GM12878 (cell line): ENCODE measurements around the gene ZBTB42. TPM values are rescaled to one million over a fixed set of nuclear protein-coding genes. Genes with fewer than 3 reads are reported as not detected.

ENCODE experiments used
- ATAC-seq: fragments of 200-7000 bp; cut with Tn5 transposase; 3 replicates; pipeline ENCODE4 v1.9.1; 2020; ENCODE audit warnings: mild to moderate bottlenecking, moderate library complexity
- BruUV-seq: library from RNA; stranded (reverse); fragments of 400-500 nt; replicated peaks from 2 replicates; lab custom pipeline; 2021; lab: Mats Ljungman, UMichigan
- CTCF ChIA-PET: fragments of 300-600 bp; sonication (Branson Sonifier 250); formaldehyde crosslinking; extraction: SDS; loops from one replicate; lab custom pipeline; 2021; ENCODE audit warnings: inconsistent platforms; lab: Yijun Ruan, JAX
- POLR2A ChIA-PET: fragments of 350-600 bp; formaldehyde crosslinking; extraction: SDS; loops from one replicate; lab custom pipeline; 2021; ENCODE audit warnings: inconsistent platforms; lab: Charles Lee
- RAD21 ChIA-PET: fragments of 300-600 bp; sonication (Branson Sonifier 250); formaldehyde crosslinking; loops from one replicate; lab custom pipeline; 2023; ENCODE audit warnings: antibody characterized with exemption; ENCODE audit not compliant: unreplicated experiment; lab: Charles Lee
- SMC1A ChIA-PET: fragments of 300-600 bp; sonication (Branson Sonifier 250); formaldehyde crosslinking; loops from one replicate; lab custom pipeline; 2023; ENCODE audit not compliant: unreplicated experiment, uncharacterized antibody; lab: Charles Lee
- DNase-seq: peaks from one replicate; pipeline ENCODE4 v3.0.0-alpha.2; 2011; ENCODE audit warnings: low read depth, low spot score
- FAIRE-seq: peaks from 3 replicates; lab custom pipeline; 2011; peaks lifted over from hg19 to GRCh38; lab: Jason Lieb, UNC
- H2AFZ ChIP-seq: 2 replicates; pipeline ENCODE4 v1.6.0; 2011; ENCODE audit warnings: low read depth, low read length, control low read depth; ENCODE audit not compliant: control insufficient read depth
- H3K27ac ChIP-seq: 2 replicates; pipeline ENCODE4 v1.5.1; 2011; ENCODE audit warnings: control low read depth; ENCODE audit not compliant: control insufficient read depth, insufficient read depth
- H3K27me3 ChIP-seq, 2 experiments: replicated peaks in 1 of 2; 2 replicates each; pipeline versions ENCODE4 v1.6.0 to v1.6.1; 2011; ENCODE audit warnings: low read length in 1 of 2; ENCODE audit not compliant: control insufficient read depth in 2 of 2, insufficient read depth in 2 of 2
- H3K36me3 ChIP-seq, 2 experiments: 2 replicates each; pipeline ENCODE4 v1.5.1; 2011; ENCODE audit warnings: low read length in 1 of 2; ENCODE audit not compliant: control insufficient read depth in 2 of 2, insufficient read depth in 2 of 2
- H3K4me1 ChIP-seq: 2 replicates; pipeline ENCODE4 v1.6.1; 2011; ENCODE audit warnings: mild to moderate bottlenecking, low read length, moderate library complexity, mixed read lengths; ENCODE audit not compliant: control insufficient read depth, insufficient read depth
- H3K4me2 ChIP-seq: 2 replicates; pipeline ENCODE4 v1.6.0; 2011; ENCODE audit warnings: control low read depth; ENCODE audit not compliant: control insufficient read depth, insufficient read depth
- H3K4me3 ChIP-seq: fragments of 200-600 bp; sonication (generic); 2 replicates; pipeline ENCODE4 v1.5.1; 2016
- H3K79me2 ChIP-seq: 2 replicates; pipeline ENCODE4 v1.6.0; 2011; ENCODE audit warnings: low read length; ENCODE audit not compliant: control insufficient read depth, insufficient read depth
- H3K9ac ChIP-seq: 2 replicates; pipeline ENCODE4 v1.8.0; 2011; ENCODE audit warnings: low read length, control low read depth, mixed read lengths; ENCODE audit not compliant: control insufficient read depth, insufficient read depth
- H3K9me3 ChIP-seq: replicated peaks from 3 replicates; pipeline ENCODE4 v1.5.1; 2011; ENCODE audit warnings: mild to moderate bottlenecking, low read length; ENCODE audit not compliant: control insufficient read depth, insufficient read depth
- H4K20me1 ChIP-seq: 2 replicates; pipeline ENCODE4 v1.6.0; 2011; ENCODE audit not compliant: control insufficient read depth, insufficient read depth
- CEBPB ChIP-seq, 2 experiments: fragments of 150-350 bp in 1 of 2; IDR thresholded peaks; 2 replicates each; pipeline ENCODE4 v1.6.1; 2012 to 2014; ENCODE audit warnings: low read depth in 2 of 2, low read length in 2 of 2, borderline replicate concordance in 1 of 2, inconsistent platforms in 1 of 2
- E4F1 ChIP-seq: fragments of 450-650 bp; IDR thresholded peaks from 2 replicates; pipeline ENCODE4 v1.6.1; 2018; ENCODE audit warnings: borderline replicate concordance, mild to moderate bottlenecking; ENCODE audit not compliant: partially characterized antibody
- MEF2B ChIP-seq: fragments of 450-650 bp; IDR thresholded peaks from 2 replicates; pipeline ENCODE4 v1.6.1; 2018; ENCODE audit warnings: mild to moderate bottlenecking, moderate library complexity; ENCODE audit not compliant: partially characterized antibody, poor library complexity, severe bottlenecking
- MYC ChIP-seq: IDR thresholded peaks from 2 replicates; pipeline ENCODE4 v1.6.1; 2011; ENCODE audit warnings: mild to moderate bottlenecking, low read length, moderate library complexity, inconsistent platforms; ENCODE audit not compliant: insufficient read depth, insufficient replicate concordance, insufficient read length, severe bottlenecking
- SIN3A ChIP-seq: IDR thresholded peaks from 2 replicates; pipeline ENCODE4 v1.6.1; 2012; ENCODE audit warnings: low read depth, low read length, improper control_type of control experiment
- SREBF2 ChIP-seq: IDR thresholded peaks from 2 replicates; pipeline ENCODE4 v1.6.1; 2012; ENCODE audit warnings: mild to moderate bottlenecking, low read length
- STAT3 ChIP-seq: IDR thresholded peaks from 2 replicates; pipeline ENCODE4 v1.6.1; 2011; ENCODE audit warnings: low read depth, low read length, improper control_type of control experiment
- TCF3 ChIP-seq: IDR thresholded peaks from 2 replicates; pipeline ENCODE4 v1.6.1; 2012; ENCODE audit warnings: low read depth, mild to moderate bottlenecking, low read length, borderline replicate concordance; ENCODE audit not compliant: insufficient read depth
- WGBS: methylation state at CpG from one replicate; pipeline ENCODE4 v1.1.6; 2016; ENCODE audit warnings: low lambda C conversion rate; ENCODE audit not compliant: insufficient replicate concordance, insufficient coverage; ENCODE audit errors: missing lambda C conversion rate; 5-methylcytosine and 5-hydroxymethylcytosine counted together
- in situ Hi-C: fragments of 300-500 bp; cut with MboI; formaldehyde crosslinking; loops from 9 replicates; pipeline ENCODE4 v1.14.3; 2018; ENCODE audit warnings: mixed read lengths
- intact Hi-C: fragments of 100-400 bp; cut with micrococcal nuclease; formaldehyde crosslinking; loops from one replicate; pipeline ENCODE4 v1.14.2; 2022; ENCODE audit not compliant: unreplicated experiment
- polyA plus RNA-seq, 11 experiments: library from polyadenylated mRNA; depleted of rRNA in 4 of 11; unstranded in 6 of 11; stranded (reverse) in 5 of 11; fragments of >200 nt; fragmentation: Nextera tagmentation in 4 of 11; fragmentation: Illumina TruSeq in 1 of 11; extraction: Ambion mirVana in 4 of 11; extraction: Trizol in 1 of 11; gene quantifications; 1 replicate in 1 of 11; 2 replicates in 10 of 11; pipeline versions ENCODE4 v1.2.1 to v1.2.3, GENCODE V29; 2011 to 2016; ENCODE audit warnings: inconsistent platforms in 2 of 11, missing spikeins in 2 of 11, low read depth in 1 of 11
- total RNA-seq, 4 experiments: library from RNA; depleted of rRNA in 3 of 4; stranded (reverse); fragments of >200 nt in 3 of 4; fragmentation: Illumina TruSeq in 1 of 4; extraction: Trizol in 1 of 4; gene quantifications; 2 replicates each; pipeline versions ENCODE4 v1.2.1 to v1.2.3, GENCODE V29; 2013 to 2021

ZBTB42 gene
- total and polyA plus RNA-seq, 10 of the 15 experiments (the other 5 are each of a cell fraction or from before 2014, with no cell fraction given) = 0.05 to 1.2 (median 0.37) TPM; not detected in 2

- intact Hi-C loops (no loop called here), in situ Hi-C loops (no loop called here)
- H3K4me2 ChIP-seq = no peak overlapping the region
- no peaks in the 10 kb centered on the region for H3K79me2 ChIP-seq
- ChIA-PET RAD21 (no interaction called here), POLR2A (no interaction called here), SMC1A (no interaction called here), CTCF (no interaction called here)
- ATAC-seq (no peak), FAIRE-seq (no peak), DNase-seq (no peak)
- H3K27ac ChIP-seq = no peak overlapping the region
- no TSS peak for BruUV-seq
- no peaks in the 10 kb centered on the region for H3K9me3 ChIP-seq
- H3K4me1 ChIP-seq = peaks cover 8% of the 10 kb centered on the region
- H3K4me3 ChIP-seq = no peak overlapping the region
- no peak for TF ChIP-seq TCF3
- TF ChIP-seq CEBPB (IDR thresholded peaks at IDR 0.05; ENCODE audit: borderline replicate concordance in 1 of 2, low read depth in 2 of 2, low read length in 2 of 2) = no peak
- TF ChIP-seq SREBF2 = no peak
- no peak for TF ChIP-seq MEF2B
- no peak for TF ChIP-seq STAT3
- TF ChIP-seq E4F1 = no peak
- no peak for TF ChIP-seq SIN3A
- no peak for TF ChIP-seq MYC
- WGBS = 57% methylated on average over 17 of the region's 19 CpGs
- H3K9ac ChIP-seq = no peak overlapping the region
- no peaks in the 10 kb centered on the region; a peak in 2 of 4 replicates for H3K27me3 ChIP-seq
- no peaks in the 10 kb centered on the region for H4K20me1 ChIP-seq
- no peaks in the 10 kb centered on the region for H3K36me3 ChIP-seq
- H2AFZ ChIP-seq = no peak overlapping the region
Observed at GRCh38 chr14:104803280-104803911, 2.5 kb downstream of the ZBTB42 start.
